Panc1 (cell line): ENCODE measurements around the gene HOXA2. TPM values are rescaled to one million over a fixed set of nuclear protein-coding genes. Genes with fewer than 3 reads are reported as not detected.
A peak's percentile ranks its signal among the peaks of the same experiment; 100 is the strongest.

Source experiments
- ATAC-seq: fragments of 200-7000 bp; cut with Tn5 transposase; 2 replicates; pipeline ENCODE4 v1.9.1; 2020; ENCODE audit warnings: mild to moderate bottlenecking, moderate library complexity
- BruUV-seq: library from RNA; stranded (reverse); fragments of 400-500 nt; replicated peaks from 2 replicates; lab custom pipeline; 2021; lab: Mats Ljungman, UMichigan
- CTCF ChIA-PET: fragments of 300-600 bp; sonication (Branson Sonifier 250); formaldehyde crosslinking; loops from one replicate; lab custom pipeline; 2022; ENCODE audit warnings: antibody characterized with exemption; lab: Charles Lee
- POLR2A ChIA-PET: fragments of 300-600 bp; sonication (Branson Sonifier 250); formaldehyde crosslinking; loops from one replicate; lab custom pipeline; 2022; ENCODE audit warnings: antibody characterized with exemption; lab: Charles Lee
- DNase-seq: peaks from one replicate; pipeline ENCODE4 v3.0.0-alpha.2; 2010; ENCODE audit warnings: low read depth, low spot score
- H3K27ac ChIP-seq: 2 replicates; pipeline ENCODE4 v1.5.1; 2011; ENCODE audit warnings: mild to moderate bottlenecking, low read length, inconsistent platforms
- H3K27me3 ChIP-seq: fragments of 200-500 bp; sonication (Bioruptor generic); 2 replicates; pipeline ENCODE4 v1.6.0; 2014; ENCODE audit warnings: low read length, inconsistent platforms; ENCODE audit not compliant: control insufficient read depth, insufficient read depth
- H3K36me3 ChIP-seq: fragments of 200-500 bp; sonication (Bioruptor generic); 2 replicates; pipeline ENCODE4 v1.5.1; 2014; ENCODE audit warnings: inconsistent platforms, mild to moderate bottlenecking, low read length, moderate library complexity; ENCODE audit not compliant: control insufficient read depth, insufficient read depth
- H3K4me1 ChIP-seq: 2 replicates; pipeline ENCODE4 v1.5.1; 2011; ENCODE audit warnings: inconsistent platforms, mild to moderate bottlenecking, low read length, moderate library complexity; ENCODE audit not compliant: control insufficient read depth, insufficient read depth
- H3K4me3 ChIP-seq, 2 experiments: 2 replicates each; pipeline ENCODE4 v1.5.1; 2011 to 2012; ENCODE audit warnings: low read depth in 2 of 2, low read length in 2 of 2, mild to moderate bottlenecking in 2 of 2, inconsistent platforms in 1 of 2, moderate library complexity in 1 of 2
- H3K9me3 ChIP-seq: fragments of 200-500 bp; sonication (Bioruptor generic); 2 replicates; pipeline ENCODE4 v1.5.1; 2014; ENCODE audit warnings: low read depth, mild to moderate bottlenecking, inconsistent platforms, low read length, moderate library complexity; ENCODE audit not compliant: control insufficient read depth, insufficient read depth
- CTCF ChIP-seq: fragments of 450-650 bp; IDR thresholded peaks from 2 replicates; pipeline ENCODE4 v1.5.1; 2017; ENCODE audit warnings: mild to moderate bottlenecking
- POLR2AphosphoS5 ChIP-seq: IDR thresholded peaks from 2 replicates; pipeline ENCODE4 v1.6.1; 2012; ENCODE audit warnings: mild to moderate bottlenecking, low read depth, low read length, moderate library complexity
- REST ChIP-seq, 2 experiments: IDR thresholded peaks; 2 replicates each; pipeline ENCODE4 v1.6.1; 2011 to 2012; ENCODE audit warnings: low read depth in 2 of 2, control low read depth in 1 of 2, low read length in 1 of 2, mild to moderate bottlenecking in 1 of 2, moderate library complexity in 1 of 2; ENCODE audit not compliant: insufficient read depth in 1 of 2
- SIN3A ChIP-seq: IDR thresholded peaks from 2 replicates; pipeline ENCODE4 v1.6.1; 2012; ENCODE audit warnings: low read depth, mild to moderate bottlenecking, low read length, moderate library complexity, borderline replicate concordance; ENCODE audit not compliant: insufficient read depth
- TCF7L2 ChIP-seq: IDR thresholded peaks from 2 replicates; pipeline ENCODE4 v1.6.1; 2011; ENCODE audit warnings: mild to moderate bottlenecking, low read depth, low read length, inconsistent platforms
- in situ Hi-C: cut with HindIII; loops from 2 replicates; pipeline ENCODE4 v1.10.0; 2016; ENCODE audit warnings: low sequenced_read_pairs, low pct_unique_long_range_greater_than_20kb
- intact Hi-C: fragments of 100-400 bp; cut with micrococcal nuclease; formaldehyde crosslinking; loops from one replicate; pipeline ENCODE4 v1.10.0; 2022; ENCODE audit not compliant: unreplicated experiment
- total RNA-seq: library from RNA; stranded (reverse); gene quantifications from one replicate; pipeline ENCODE4 v1.2.1, GENCODE V29; 2021; ENCODE audit not compliant: unreplicated experiment

The HOXA2 gene
- total RNA-seq, 1 experiment from 2014 or later: 2.9 TPM

GRCh38 chr7:27143023-27143949 is 40.8 kb upstream of the HOXA2 start, which contains the start of gene HOXA5:
Gene HOXA5, minus strand, starts transcription at chr7:27143681. Its CDS starts 74 bp downstream, at chr7:27143607.
- peak; percentile 85 for ATAC-seq

More at GRCh38 chr7:27143023-27143949, 40.8 kb upstream of the HOXA2 start, which contains the start of gene HOXA5:
- POLR2A ChIA-PET: no interaction called here
- no TSS peak for BruUV-seq
- in situ Hi-C loops (loop anchor here (5.0 kb wide), 1 partner anchor 286 kb away; no protein-coding TSS in a partner anchor), intact Hi-C loops (no loop called here)
- DNase-seq: peak; percentile 79
- H3K36me3 ChIP-seq: no peaks in the 10 kb centered on the region
- H3K27me3 ChIP-seq: no peaks in the 10 kb centered on the region
- CTCF ChIA-PET: interaction anchor here (0.8 to 2.7 kb wide), 4 partner anchors 12 to 462 kb away, joined by 3 to 9 read pairs (median 4); no protein-coding TSS in a partner anchor
- no peaks in the 10 kb centered on the region for H3K9me3 ChIP-seq
- H3K4me1 ChIP-seq: peaks cover 14% of the 10 kb centered on the region
- peak within 1 kb of the TSS; percentile 58 to 87 for H3K4me3 ChIP-seq
- no peak for TF ChIP-seq TCF7L2
- no peak; the same call in 1 of the 2 replicates for TF ChIP-seq POLR2AphosphoS5
- TF ChIP-seq SIN3A: no peak
- no peak for TF ChIP-seq REST (IDR thresholded peaks at IDR 0.05; ENCODE audit: insufficient read depth in 1 of 2, low read depth in 2 of 2, low read length in 1 of 2)
- peak; percentile 95 for TF ChIP-seq CTCF
- peak within 1 kb of the TSS; percentile 84 for H3K27ac ChIP-seq
